Neutrophil (primary cell): ENCODE results near the gene LFNG.

Source experiments
- H3K27ac ChIP-seq: fragments of 200-600 bp; sonication (generic); 2 replicates; pipeline ENCODE4 v1.5.1; 2016; ENCODE audit warnings: mild to moderate bottlenecking, moderate library complexity
- H3K27me3 ChIP-seq: fragments of 200-600 bp; sonication (generic); 2 replicates; pipeline ENCODE4 v1.6.0; 2016; ENCODE audit warnings: mild to moderate bottlenecking
- H3K36me3 ChIP-seq: fragments of 200-600 bp; sonication (generic); 2 replicates; pipeline ENCODE4 v1.5.1; 2017
- H3K4me1 ChIP-seq, 2 experiments: fragments of 200-600 bp in 1 of 2; sonication (generic) in 1 of 2; 1 replicate in 1 of 2; 2 replicates in 1 of 2; pipeline versions ENCODE4 v1.5.1 to v1.6.1; 2013 to 2016; ENCODE audit warnings: low read depth in 1 of 2, low read length in 1 of 2, mild to moderate bottlenecking in 1 of 2, moderate library complexity in 1 of 2; ENCODE audit not compliant: control insufficient read depth in 1 of 2, insufficient read depth in 1 of 2
- H3K4me3 ChIP-seq, 2 experiments: fragments of 200-600 bp in 1 of 2; sonication (generic) in 1 of 2; 1 replicate in 1 of 2; 2 replicates in 1 of 2; pipeline ENCODE4 v1.5.1; 2013 to 2016; ENCODE audit warnings: low read depth in 1 of 2, low read length in 1 of 2, mild to moderate bottlenecking in 1 of 2, moderate library complexity in 1 of 2
- H3K9me3 ChIP-seq: fragments of 200-600 bp; sonication (generic); 2 replicates; pipeline ENCODE4 v1.5.1; 2016
- TF ChIP-seq, protein P1 (sequence below): fragments of 200-600 bp; sonication (generic); IDR thresholded peaks from 2 replicates; pipeline ENCODE4 v1.5.1; 2016; ENCODE audit warnings: antibody characterized with exemption

LFNG gene

DNA sequence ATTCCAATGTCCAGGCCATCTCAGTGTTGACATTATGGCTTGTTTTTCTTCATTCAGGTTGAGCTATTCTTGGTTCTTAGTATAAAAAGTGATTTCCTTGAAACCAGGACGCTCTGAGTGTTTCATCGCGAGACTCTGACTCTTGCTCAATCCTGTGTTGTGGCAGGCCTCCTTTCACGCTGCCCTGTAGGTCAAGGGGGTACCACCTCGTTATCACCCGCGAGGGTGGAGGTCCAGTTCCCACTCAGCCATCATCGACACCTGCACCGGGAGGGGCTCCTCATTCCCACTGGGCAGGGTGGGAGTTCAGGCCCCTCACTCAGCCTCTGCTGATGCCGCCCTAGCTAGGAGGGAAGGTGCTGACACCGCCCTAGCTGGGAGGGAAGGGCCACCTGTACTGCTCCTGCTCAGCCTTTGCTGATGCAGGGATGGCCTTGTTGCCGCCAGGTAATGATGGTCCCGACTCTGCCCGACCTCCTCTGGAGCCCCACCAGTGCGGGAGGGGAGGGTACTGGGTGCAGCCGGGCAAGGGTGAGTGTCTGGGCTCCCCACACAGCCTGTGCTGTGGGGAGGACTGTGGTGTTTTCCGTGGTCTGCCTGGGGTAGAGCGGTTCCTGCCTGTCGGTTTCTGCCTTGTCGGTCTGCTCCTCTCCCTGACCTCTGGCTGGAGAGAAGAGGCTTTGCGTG is 55.6 kb downstream of the LFNG start:
- Histone ChIP-seq H3K27ac (no peak overlapping the region), H3K27me3 (no peaks in the 10 kb centered on the region), H3K9me3 (no peaks in the 10 kb centered on the region), H3K4me1 (no peaks in the 10 kb centered on the region), H3K36me3 (peaks cover 36% of the 10 kb centered on the region), H3K4me3 (no peak overlapping the region)
- TF ChIP-seq, protein P1, sequence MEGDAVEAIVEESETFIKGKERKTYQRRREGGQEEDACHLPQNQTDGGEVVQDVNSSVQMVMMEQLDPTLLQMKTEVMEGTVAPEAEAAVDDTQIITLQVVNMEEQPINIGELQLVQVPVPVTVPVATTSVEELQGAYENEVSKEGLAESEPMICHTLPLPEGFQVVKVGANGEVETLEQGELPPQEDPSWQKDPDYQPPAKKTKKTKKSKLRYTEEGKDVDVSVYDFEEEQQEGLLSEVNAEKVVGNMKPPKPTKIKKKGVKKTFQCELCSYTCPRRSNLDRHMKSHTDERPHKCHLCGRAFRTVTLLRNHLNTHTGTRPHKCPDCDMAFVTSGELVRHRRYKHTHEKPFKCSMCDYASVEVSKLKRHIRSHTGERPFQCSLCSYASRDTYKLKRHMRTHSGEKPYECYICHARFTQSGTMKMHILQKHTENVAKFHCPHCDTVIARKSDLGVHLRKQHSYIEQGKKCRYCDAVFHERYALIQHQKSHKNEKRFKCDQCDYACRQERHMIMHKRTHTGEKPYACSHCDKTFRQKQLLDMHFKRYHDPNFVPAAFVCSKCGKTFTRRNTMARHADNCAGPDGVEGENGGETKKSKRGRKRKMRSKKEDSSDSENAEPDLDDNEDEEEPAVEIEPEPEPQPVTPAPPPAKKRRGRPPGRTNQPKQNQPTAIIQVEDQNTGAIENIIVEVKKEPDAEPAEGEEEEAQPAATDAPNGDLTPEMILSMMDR: no peak

- Histone ChIP-seq H3K4me3 (no peak overlapping the region), H3K4me1 (no peaks in the 10 kb centered on the region), H3K27ac (no peak overlapping the region), H3K27me3 (no peaks in the 10 kb centered on the region), H3K9me3 (no peaks in the 10 kb centered on the region), H3K36me3 (peaks cover 36% of the 10 kb centered on the region)
- TF ChIP-seq, protein P1: no peak
Observed at GRCh38 chr7:2575733-2576340, 56.3 kb downstream of the LFNG start.

GRCh38 chr7:2576742-2577491 is 57.3 kb downstream of the LFNG start:
- H3K27me3 ChIP-seq: no peaks in the 10 kb centered on the region
- peaks cover 32% of the 10 kb centered on the region for H3K36me3 ChIP-seq
- no peak overlapping the region for H3K4me3 ChIP-seq
- TF ChIP-seq, protein P1: no peak
- no peaks in the 10 kb centered on the region for H3K9me3 ChIP-seq
- no peak overlapping the region for H3K27ac ChIP-seq
- no peaks in the 10 kb centered on the region for H3K4me1 ChIP-seq
